HG03103 (cell line): ENCODE measurements around the gene RHBDD3.
"Not testable (repeated sequence)": the region's sequence is repeated elsewhere in the genome, so short reads cannot be mapped to it uniquely, and the experiment has no call there.

ENCODE experiments used
- ATAC-seq: cut with Tn5 transposase; IDR thresholded peaks from one replicate; pipeline ENCODE4 v1.9.1; 2021; ENCODE audit warnings: low read depth; ENCODE audit not compliant: unreplicated experiment

Gene RHBDD3

DNA sequence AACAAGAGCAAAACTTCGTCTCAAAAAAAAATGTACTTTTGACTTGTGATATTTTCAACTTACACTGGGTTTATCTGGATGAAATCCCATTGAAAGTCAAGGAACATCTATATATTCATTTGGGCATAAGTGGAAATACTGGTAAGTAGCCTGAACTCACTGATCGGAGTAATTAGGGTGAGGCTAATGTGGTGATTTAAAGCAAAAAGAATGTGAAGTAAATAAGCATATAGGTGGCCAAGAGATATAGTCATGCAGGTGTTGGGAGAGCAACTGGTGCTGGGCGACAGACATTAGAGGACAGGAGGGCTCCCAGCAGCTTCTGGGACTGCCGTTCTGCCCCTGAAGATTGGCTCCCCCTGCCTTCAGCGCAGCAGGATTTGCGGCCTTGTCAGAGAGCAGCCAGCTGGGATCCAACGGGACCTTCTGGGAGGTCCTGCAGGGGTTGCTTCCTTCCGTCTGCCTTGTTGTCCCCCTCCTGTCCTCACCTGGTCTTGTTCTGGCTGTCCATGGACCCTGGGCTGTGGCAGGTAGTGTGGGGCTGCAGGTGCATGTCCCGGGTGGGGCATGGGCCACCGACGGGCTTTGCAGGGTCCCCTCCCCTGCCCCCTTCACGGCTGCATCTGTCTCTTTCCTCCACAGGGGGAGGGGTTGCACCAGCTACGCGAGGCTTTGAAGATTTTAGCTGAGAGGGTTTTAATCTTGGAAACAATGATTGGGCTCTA lies 14.1 kb downstream of the RHBDD3 start:
- no peak for ATAC-seq

DNA sequence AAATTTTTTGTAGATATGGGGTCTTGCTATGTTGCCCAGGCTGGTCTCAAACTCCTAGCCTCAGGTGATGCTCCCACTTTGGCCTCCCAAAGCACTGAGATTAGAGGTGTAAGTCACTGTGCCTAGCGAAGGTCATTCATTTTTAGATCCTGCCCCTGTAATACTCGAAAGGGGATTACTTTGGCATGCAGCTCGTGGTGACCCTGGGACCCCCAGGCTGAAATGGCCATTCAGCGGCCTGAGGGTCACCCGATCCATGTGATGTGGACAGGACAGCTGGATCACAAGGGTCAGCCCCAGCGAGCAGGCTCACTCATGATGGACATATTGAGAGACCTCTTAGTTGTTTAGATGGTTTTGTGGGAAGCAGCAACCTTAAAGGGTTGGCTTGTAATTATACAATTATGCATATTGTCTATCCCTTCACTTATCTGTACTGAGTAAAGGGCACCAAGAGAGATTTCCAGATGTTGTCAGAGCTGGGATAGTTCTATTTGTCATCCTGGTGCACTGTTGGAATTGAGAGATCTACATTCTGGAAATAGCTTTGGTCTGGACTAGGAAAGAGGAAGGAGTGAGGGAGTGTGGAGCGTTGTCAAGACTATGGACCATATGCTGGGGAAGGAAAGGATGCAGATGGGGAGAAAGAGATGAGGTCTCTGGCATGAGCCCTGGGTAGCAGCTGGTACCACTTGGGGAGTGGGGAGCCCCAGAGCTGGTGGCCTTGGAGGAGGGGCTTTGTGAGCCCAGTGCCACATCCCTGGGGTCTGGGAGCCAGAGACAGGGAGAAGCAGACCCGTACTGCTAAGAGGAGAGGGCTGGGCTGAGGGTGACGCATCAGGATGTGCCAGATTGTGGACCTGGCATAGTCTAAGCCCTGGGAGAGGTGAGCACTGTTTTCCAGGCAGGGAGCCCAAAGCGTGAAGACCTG lies 15.5 kb downstream of the RHBDD3 start:
- no peak for ATAC-seq

DNA sequence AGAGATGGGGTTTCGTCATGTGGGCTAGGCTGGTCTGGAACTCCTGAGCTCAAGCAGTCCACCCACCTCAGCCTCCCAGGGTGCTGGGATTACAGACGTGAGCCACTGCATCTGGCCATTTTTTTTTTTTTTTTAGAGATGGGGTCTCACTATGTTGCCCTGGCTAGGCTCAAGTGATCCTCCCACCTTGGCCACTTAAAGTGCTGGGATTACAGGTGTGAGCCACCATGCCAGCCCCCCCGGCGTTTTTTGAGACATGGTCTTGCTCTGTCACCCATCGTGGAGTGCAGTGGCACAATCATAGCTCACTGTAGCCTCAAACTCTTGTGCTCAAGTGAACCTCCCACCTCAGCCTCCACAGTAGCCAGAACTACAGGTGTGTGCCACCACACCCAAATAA lies 16.5 kb downstream of the RHBDD3 start:
- no peak for ATAC-seq

DNA sequence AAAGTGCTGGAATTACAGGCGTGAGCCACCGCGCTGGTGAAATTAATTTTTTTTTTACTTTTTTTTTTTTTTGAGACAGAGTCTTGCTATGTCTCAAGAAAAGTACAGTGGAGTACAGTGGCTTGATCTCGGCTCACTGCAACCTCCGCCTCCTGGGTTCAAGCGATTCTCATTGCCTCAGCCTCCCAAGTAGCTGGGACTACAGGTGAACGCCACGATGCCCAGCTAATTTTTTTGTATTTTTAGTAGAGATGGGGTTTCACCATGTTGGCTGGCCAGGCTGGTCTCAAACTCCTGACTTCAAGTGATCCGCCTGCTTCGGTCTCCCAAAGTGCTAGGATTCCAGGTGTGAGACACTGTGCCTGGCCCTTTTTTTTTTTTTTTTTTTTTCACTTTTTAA lies 19.9 kb downstream of the RHBDD3 start:
- not testable (repeated sequence) for ATAC-seq

DNA sequence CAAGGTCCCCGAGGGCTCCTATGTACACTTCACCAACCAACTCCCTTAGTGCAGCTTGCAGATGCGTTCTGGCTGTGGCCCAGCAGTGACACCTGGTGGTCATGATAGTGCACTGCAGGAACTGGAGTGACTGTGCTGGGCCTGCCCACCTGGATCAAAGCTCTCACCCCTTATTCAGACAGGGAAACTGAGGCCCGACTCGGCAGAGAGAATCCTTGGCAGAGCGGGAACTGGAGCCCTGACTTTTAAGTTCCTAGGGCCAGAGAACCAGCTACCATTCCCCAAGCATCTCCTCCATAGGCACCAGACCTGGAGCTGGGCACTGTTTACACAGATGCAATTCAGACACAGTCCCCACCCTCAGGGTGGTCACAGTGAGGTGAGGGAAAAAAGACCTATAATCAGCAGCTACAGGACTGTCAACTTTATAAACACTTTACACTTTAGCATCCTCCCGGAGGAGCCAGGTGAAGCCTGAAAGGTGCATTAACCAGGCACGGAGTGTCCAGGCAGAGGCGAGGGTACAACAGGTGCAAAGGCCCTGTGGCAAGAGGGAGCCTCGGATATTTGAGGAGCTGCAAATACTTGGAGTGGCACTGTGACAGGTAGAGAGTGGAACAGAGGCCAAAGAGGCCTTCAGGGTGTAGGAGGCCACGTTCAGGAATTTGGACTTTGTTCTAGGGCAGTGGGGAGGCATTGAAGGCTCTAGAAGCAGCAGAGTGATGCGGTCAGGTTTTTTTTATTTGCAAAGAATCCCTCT lies 22.0 kb downstream of the RHBDD3 start:
- ATAC-seq: no peak

DNA sequence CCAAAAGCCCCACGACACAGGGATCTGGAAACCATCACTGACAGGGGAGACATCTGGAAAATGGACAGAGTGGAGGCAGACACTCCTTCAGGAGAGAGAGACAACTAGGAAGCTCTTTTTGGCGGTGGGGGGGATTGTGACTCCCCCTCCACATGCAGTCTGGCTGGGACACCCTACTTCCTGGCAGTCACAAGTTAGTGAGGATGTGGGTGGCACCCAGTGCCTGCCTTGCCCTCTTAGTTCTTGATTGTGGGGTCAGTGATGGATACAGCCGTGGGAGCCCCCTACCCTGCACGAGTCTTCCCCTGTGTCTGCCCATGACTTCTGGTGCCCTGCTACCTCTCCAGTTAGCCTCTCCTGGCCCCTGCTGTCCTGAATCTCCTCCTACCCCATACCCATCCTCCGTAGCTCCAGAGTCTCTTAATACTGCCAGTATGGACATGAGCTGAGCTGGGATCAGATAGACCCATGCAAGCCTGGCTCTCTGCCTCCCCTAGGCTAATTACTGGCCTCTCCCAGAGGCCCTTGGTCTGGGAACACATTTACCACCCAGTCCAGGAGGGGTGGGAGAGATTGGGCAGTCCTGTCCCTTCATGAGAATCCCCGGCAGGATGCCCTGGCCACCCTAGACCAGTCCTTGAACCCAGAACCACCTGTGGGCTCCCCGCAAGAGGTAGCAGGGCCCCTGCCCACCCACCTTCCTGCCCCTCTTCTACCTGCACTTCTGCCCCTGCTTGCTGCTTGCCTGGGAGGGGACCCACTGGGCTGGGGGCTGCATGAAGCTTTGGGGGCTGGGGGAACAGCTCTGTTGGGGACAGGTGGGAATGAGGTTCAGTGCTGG lies 22.8 kb downstream of the RHBDD3 start:
- no peak for ATAC-seq

DNA sequence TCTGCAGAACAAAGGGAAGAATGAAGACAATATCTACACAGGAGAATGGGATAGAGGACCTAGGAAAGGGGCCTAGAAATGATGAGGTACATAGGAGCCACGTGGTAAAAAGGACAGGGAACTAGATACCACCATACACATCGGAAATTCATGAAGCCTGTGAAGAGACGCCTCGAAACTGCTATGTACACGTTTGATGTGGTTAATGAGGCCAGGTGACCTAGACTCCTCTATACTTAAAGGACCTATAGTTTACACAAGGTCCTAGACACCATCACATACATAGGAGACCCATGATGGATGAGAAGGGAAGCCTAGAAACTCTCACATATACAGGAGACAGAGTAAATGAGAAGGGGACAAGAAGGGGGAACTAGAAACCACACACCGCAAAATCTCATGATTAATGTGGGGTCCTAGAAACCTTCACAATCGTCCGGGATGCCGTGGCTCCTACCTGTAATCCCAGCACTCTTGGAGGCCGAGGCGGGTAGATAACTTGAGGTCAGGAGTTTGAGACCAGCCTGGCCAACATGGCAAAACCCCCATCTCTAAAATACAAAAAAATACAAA lies 23.8 kb downstream of the RHBDD3 start:
- ATAC-seq: no peak

DNA sequence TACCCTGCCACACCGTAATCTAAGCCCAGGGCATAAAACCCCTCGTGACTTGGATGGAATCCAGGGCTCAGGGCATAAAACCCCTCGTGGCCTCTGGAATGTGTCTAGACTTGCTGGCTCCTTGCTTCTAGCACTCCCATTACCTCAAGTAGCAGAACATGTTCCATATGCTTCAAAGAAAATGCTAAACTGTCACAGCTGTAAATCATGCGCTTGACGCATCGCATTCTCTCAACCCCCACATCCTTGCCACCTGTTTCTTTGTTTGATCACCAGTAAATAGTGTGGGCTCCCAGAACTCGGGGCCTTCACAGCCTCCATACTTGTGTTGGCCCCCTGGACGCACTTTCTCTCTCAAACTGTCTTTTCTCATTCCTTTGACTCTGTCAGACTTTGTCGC lies 27.3 kb downstream of the RHBDD3 start:
- ATAC-seq: not testable (repeated sequence)

DNA sequence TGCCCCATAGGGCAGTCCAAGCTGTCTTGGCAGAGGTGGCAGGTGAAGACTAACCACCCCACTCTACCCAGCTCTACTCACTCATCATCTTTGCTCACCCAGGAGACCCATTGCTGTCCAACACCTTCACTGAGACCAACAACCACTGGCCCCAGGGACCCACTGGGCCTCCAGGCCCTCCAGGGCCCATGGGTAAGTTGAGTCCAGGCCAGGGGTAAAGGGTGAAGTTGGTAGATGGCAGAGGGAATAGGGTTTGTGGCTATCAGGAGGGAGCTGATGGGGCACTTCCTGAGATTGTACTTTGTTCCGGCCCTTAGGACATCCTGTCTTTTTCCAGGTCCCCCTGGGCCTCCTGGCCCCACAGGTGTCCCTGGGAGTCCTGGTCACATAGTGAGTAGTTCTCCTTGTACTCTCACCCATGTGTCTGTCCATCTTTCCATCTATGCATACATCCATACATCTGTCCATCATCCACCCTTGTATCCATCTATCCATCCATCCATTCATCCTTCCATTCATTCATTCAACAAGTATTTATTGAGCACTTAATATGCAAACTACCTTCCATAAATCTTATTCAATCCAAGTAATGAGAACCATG lies 34.4 kb downstream of the RHBDD3 start:
- no peak for ATAC-seq

DNA sequence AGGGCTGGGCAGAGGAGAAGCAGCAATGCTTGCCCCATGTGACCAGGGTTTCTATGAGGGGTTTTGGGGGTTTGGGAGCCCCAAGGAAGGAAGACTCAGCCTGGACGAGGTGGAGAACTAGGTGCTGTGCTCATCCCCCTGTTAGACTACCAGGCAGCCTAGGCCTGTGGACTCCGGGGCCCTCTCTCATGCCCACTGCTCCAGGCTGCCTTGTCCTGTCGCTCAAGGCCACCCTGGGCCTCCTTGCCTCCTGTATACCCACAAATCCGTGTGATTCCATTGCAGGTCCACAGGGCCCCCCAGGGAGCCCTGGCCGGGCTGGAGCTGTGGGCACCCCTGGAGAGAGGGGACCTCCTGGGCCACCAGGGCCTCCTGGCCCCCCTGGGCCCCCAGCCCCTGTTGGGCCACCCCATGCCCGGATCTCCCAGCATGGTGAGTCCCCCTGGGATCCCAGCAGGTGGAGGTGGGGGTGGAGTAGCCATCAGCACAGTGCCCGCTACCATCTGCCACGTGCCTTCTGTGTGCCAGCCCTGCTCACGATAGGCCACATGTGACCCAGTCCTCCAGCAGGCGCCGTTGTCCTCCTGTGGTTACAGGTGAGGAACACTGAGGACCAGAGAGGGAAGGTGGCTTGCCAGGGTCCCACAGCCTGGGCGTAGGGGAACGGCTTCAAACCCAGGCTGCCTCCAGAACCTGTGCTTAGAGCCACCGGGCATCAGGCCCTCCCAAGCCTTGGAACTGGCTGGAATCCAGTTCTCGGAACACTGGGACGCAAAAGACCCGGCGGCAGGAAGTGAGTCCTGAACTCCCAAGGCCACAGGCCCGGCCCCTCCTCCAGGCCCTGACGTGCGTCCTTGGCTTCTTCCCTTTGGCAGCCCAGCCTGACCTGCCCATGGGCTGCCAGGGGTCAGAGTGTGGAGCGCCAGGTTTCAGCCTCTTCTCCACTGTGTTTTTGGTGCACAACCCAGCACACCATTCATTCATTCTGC lies 35.5 kb downstream of the RHBDD3 start:
- ATAC-seq: no peak

DNA sequence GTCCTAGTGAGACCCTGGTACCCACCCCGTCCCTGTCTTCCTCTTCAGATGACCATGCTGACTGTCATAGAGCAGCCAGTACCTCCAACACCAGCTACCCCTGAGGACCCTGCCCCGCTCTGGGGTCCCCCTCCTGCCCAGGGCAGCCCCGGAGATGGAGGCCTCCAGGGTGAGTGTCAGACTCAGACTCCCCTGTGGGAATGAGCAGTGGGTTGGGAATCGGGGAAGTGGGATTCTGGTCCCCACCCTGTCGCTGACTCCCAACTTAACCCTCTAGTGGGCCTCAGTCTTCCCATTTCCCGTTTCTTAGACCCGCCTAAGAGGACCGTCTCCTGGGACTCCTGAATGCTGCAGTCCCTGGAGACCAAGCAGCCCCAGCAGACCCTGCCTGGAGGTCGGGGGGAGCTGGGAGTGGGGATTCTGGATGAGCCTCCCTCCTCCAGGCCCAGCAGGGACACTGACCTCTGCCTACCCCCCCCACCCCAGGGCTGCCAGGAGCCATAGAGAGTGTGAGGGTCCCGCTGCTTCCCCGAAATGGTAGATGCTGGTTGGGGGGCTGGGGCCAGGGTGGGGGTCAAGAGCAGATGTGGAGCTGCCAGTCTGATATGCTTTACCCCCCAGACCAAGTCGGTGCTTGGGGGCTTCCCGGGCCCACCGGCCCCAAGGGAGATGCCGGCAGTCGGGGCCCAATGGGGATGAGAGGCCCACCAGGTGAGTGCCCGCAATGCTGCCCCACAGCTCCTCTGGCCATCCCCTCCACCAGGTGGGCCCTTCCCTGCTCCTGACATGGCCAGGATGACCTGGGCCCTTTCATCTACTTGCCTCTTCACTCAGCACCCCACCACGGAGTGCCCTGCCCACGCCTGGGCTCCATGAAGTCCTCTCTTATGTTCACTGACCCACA lies 36.6 kb downstream of the RHBDD3 start:
- no peak for ATAC-seq

DNA sequence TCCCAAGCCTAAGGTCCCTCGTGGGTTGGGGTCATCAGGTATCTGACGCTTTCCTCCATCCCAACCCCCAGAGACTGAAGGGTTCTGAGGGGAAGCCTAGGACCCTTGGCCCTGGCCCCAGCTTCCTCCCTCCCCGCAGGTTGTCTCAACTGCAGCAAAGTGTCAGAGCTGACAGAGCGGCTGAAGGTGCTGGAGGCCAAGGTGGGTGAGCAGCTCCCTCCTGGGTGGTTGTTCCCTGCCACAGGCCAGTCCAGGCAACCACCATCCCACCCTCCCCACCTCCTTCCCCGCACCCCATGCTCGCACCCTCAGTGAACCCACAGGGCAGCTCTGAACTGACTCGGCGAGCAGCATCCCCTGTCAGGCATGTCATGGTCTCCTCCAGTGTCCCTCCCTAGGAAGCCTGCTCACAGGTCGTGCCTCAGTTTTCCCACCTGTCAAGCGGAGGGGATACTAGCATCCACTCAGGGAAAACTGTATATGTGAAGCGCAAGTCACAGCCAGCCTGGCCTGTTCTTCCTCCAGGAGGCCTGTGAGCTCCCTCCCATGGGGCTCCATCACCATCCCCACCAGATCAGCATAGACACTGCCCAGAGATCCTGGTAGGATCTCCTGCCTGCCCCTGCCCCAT lies 41.3 kb downstream of the RHBDD3 start:
- no peak for ATAC-seq

DNA sequence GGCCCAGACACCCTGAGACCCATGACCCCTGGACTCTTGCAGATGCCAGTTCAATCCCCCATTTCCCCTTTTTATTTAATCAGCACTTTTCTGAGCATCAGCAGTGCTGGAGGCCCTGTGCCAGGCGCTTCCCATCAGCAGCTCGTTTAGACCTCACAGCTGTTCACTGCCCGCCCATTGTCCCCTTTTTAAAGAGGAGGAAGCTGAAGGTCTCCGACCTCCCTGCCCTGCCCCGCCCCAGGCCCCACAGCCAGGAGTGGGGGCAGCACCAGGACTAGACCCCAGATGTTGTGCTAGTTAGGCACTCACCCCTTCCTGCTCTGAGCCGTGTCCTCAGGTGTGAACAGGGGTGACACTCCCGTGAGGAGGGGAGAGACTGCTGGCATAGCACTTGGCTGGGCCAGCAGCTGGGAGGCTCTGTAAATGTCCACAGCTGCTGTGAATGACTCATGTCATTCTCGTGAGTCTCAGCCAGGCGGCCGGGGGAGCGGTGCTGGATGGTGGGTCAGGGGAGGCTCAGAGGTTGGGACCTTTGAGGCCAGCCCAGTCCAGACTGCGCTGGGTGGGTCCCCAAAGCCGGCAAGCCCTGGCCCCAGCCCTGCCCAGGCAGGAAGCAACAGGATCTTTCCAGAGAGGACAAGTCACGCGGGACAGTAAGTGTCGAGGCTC lies 42.2 kb downstream of the RHBDD3 start:
- ATAC-seq: no peak

DNA sequence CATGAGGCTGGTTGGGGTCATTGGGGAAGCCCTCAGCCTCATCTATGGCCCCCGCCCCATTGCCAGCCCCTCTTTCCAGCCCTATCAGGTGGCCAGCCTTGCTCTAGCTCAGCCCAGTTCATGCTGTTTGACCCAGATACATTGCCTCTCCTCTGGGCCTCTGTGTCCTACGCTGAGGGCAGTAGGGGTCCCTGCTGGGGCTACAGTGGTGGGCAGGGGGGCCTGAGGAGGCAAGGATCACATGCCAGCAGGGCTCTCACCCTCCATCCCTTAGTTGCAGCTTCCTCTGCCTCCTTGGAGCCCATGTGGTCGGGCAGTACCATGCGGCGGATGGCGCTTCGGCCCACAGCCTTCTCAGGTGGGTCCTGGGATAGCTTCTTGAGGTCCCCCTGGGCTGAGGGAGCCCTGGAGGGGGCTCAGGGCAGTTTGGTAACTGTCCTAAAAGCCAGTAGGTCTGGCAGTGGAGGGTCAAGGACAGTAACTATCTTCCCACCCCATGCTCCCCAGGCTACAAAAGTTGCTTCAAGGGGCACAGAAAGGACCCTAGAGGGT lies 42.8 kb downstream of the RHBDD3 start:
- no peak for ATAC-seq

DNA sequence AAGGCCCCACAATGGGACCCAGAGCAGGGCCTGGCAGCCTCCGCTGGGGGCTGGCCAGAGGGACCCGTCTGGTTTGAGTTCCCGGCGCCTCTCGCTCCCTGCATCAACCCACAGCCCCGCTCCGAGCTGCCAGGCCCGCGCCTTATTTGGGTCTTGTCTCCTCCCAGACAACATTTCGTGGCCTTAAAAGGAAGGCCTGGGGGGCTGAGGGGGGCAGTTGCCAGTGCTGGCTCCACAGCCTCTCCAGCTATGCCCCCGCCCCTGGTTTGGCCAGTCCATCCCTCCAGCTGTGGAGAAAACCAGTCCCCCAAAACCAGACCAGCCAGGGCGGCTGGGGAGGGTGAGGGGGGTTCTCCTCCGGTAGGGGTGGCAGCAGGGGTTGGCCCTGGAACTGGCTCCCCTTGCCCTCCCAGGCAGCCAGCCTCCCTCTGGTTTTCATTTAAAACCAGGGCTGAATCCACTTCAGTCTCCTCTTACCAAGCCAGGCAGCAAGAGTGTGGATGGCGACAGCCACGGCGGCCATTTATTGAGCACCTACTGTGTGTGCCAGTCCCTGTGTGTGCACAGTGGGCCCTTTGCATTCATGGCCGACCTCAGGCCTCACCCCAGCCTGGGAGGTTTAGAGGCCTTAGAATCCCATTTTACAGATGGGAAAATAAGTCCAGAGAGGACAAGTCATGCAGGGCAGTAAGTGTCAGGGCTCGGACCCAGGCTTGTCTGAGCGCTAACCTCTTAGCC lies 43.5 kb downstream of the RHBDD3 start:
- ATAC-seq: no peak
